Stimulated activated CD8-positive, alpha-beta memory T cell treated with anti-CD3 and anti-CD28 coated beads, Interleukin-7, amount 100 ng/mL, for 1 hour (primary cell): ENCODE results near the gene USP6NL.
A peak's percentile ranks its signal among the peaks of the same experiment; 100 is the strongest.

Source experiments
- DNase-seq, 2 donors: peaks; one replicate each; pipeline ENCODE4 v3.0.0-alpha.2; 2020; ENCODE audit warnings: low read depth in 2 of 2

USP6NL gene

GRCh38 chr10:11479300-11479699 is 132.2 kb downstream of the USP6NL start:
- DNase-seq, result no peak

- no peak for DNase-seq
Measured at GRCh38 chr10:11478807-11479206, 132.6 kb downstream of the USP6NL start.

GRCh38 chr10:11475831-11476434 is 135.5 kb downstream of the USP6NL start:
- no peak for DNase-seq

- DNase-seq, result no peak
Measured at GRCh38 chr10:11473128-11473760, 138.2 kb downstream of the USP6NL start.

- DNase-seq, result peak; percentile 36 to 52
Measured at GRCh38 chr10:11472158-11472753, 139.2 kb downstream of the USP6NL start.

- DNase-seq, result no peak
Measured at GRCh38 chr10:11469575-11470391, 141.7 kb downstream of the USP6NL start.

- DNase-seq, result no peak
Measured at GRCh38 chr10:11468126-11468742, 143.2 kb downstream of the USP6NL start.

GRCh38 chr10:11465406-11465805 is 146.0 kb downstream of the USP6NL start:
- no peak for DNase-seq

- DNase-seq, result no peak
Measured at GRCh38 chr10:11463111-11463510, 148.3 kb downstream of the USP6NL start.

GRCh38 chr10:11462071-11462470 is 149.4 kb downstream of the USP6NL start:
- no peak for DNase-seq

GRCh38 chr10:11457336-11457735 is 154.1 kb downstream of the USP6NL start:
- no peak for DNase-seq

GRCh38 chr10:11454958-11455566 is 156.4 kb downstream of the USP6NL start:
- DNase-seq, result no peak

GRCh38 chr10:11454160-11454559 is 157.3 kb downstream of the USP6NL start:
- no peak for DNase-seq

- DNase-seq, result no peak
Measured at GRCh38 chr10:11451640-11452260, 159.7 kb downstream of the USP6NL start.

GRCh38 chr10:11450427-11450826 is 161.0 kb downstream of the USP6NL start:
- DNase-seq, result no peak

GRCh38 chr10:11449761-11450160 is 161.7 kb downstream of the USP6NL start:
- DNase-seq, result no peak

- no peak for DNase-seq
Measured at GRCh38 chr10:11448545-11449244, 162.8 kb downstream of the USP6NL start.

- no peak for DNase-seq
Measured at GRCh38 chr10:11448190-11448544, 163.3 kb downstream of the USP6NL start.

GRCh38 chr10:11447586-11447985 is 163.9 kb downstream of the USP6NL start:
- no peak for DNase-seq

GRCh38 chr10:11446864-11447263 is 164.6 kb downstream of the USP6NL start:
- no peak for DNase-seq

- no peak for DNase-seq
Measured at GRCh38 chr10:11446133-11446532, 165.3 kb downstream of the USP6NL start.
